ENCODE data around the gene CTDP1.

The CTDP1 gene

GRCh38 chr18:79724299-79725080, 44.9 kb downstream of the CTDP1 start:
- ChIA-PET CTCF (no interaction called here), POLR2A (ENCODE audit: low non-redundant PET) (no interaction called here)
- no peak overlapping the region for H3K27ac ChIP-seq
- TF ChIP-seq CTCF (conservative IDR thresholded peaks at IDR 0.05; ENCODE audit: low read depth): no peak
- DNase-seq (ENCODE audit: low spot score): no peak

GRCh38 chr18:79725486-79725885, 45.9 kb downstream of the CTDP1 start:
- POLR2A ChIA-PET (ENCODE audit: low non-redundant PET): no interaction called here
- no peak for DNase-seq (ENCODE audit: low spot score)
- H3K27ac ChIP-seq: no peak overlapping the region
- no peak for TF ChIP-seq CTCF (conservative IDR thresholded peaks at IDR 0.05; ENCODE audit: low read depth)
- CTCF ChIA-PET: no interaction called here

GRCh38 chr18:79726721-79727120, 47.1 kb downstream of the CTDP1 start:
- TF ChIP-seq CTCF (conservative IDR thresholded peaks at IDR 0.05; ENCODE audit: low read depth): no peak
- ChIA-PET POLR2A (ENCODE audit: low non-redundant PET) (no interaction called here), CTCF (no interaction called here)
- no peak overlapping the region for H3K27ac ChIP-seq
- DNase-seq (ENCODE audit: low spot score): no peak

GRCh38 chr18:79727211-79727610, 47.6 kb downstream of the CTDP1 start:
- ChIA-PET POLR2A (ENCODE audit: low non-redundant PET) (no interaction called here), CTCF (no interaction called here)
- no peak overlapping the region for H3K27ac ChIP-seq
- no peak for TF ChIP-seq CTCF (conservative IDR thresholded peaks at IDR 0.05; ENCODE audit: low read depth)
- no peak for DNase-seq (ENCODE audit: low spot score)

- no peak overlapping the region for H3K27ac ChIP-seq
- TF ChIP-seq CTCF (conservative IDR thresholded peaks at IDR 0.05; ENCODE audit: low read depth): no peak
- POLR2A ChIA-PET (ENCODE audit: low non-redundant PET): no interaction called here
- CTCF ChIA-PET: no interaction called here
- no peak for DNase-seq (ENCODE audit: low spot score)
These were observed 49.5 kb downstream of the CTDP1 start for GRCh38 chr18:79728931-79729586.

- no peak for TF ChIP-seq CTCF (conservative IDR thresholded peaks at IDR 0.05; ENCODE audit: low read depth)
- POLR2A ChIA-PET (ENCODE audit: low non-redundant PET): no interaction called here
These were observed 50.0 kb downstream of the CTDP1 start for GRCh38 chr18:79729611-79730010.

More at GRCh38 chr18:79729611-79730010, 50.0 kb downstream of the CTDP1 start:
- CTCF ChIA-PET: interaction anchor here (0.6 kb wide), 1 partner anchor 227 kb away, joined by 6 read pairs; no protein-coding TSS in a partner anchor
- H3K27ac ChIP-seq: no peak overlapping the region
- DNase-seq (ENCODE audit: low spot score): no peak

Measured in RWPE1 (cell line).